ENCODE measurements around the gene PDE10A.

PDE10A gene

GRCh38 chr6:165660857-165661663, 2.0 kb downstream of the PDE10A start:
- no peaks in the 10 kb centered on the region for H3K9me3 ChIP-seq (ENCODE audit: control insufficient read depth, insufficient read depth, low read length)
- H3K9ac ChIP-seq (ENCODE audit: low read depth, low read length): no peak overlapping the region
- peak overlapping the region; percentile 60 for H3K4me3 ChIP-seq (ENCODE audit: low read depth, low read length)
- H3K36me3 ChIP-seq (ENCODE audit: control insufficient read depth, insufficient read depth, low read length): no peaks in the 10 kb centered on the region
- peaks cover 8% of the 10 kb centered on the region for H3K4me1 ChIP-seq (ENCODE audit: control insufficient read depth, insufficient read depth, low read length)
- H3K27me3 ChIP-seq (ENCODE audit: control insufficient read depth, insufficient read depth, low read length): peaks cover 86% of the 10 kb centered on the region

GRCh38 chr6:165659945-165660856, 2.8 kb downstream of the PDE10A start:
- Histone ChIP-seq H3K4me1 (ENCODE audit: control insufficient read depth, insufficient read depth, low read length) (peaks cover 8% of the 10 kb centered on the region), H3K27me3 (ENCODE audit: control insufficient read depth, insufficient read depth, low read length) (peaks cover 85% of the 10 kb centered on the region), H3K36me3 (ENCODE audit: control insufficient read depth, insufficient read depth, low read length) (no peaks in the 10 kb centered on the region), H3K9ac (ENCODE audit: low read depth, low read length) (no peak overlapping the region), H3K9me3 (ENCODE audit: control insufficient read depth, insufficient read depth, low read length) (no peaks in the 10 kb centered on the region), H3K4me3 (ENCODE audit: low read depth, low read length) (peak overlapping the region; percentile 60)

- H3K4me1 ChIP-seq (ENCODE audit: control insufficient read depth, insufficient read depth, low read length): peaks cover under 1% of the 10 kb centered on the region
- H3K27me3 ChIP-seq (ENCODE audit: control insufficient read depth, insufficient read depth, low read length): peaks cover 69% of the 10 kb centered on the region
- no peaks in the 10 kb centered on the region for H3K9me3 ChIP-seq (ENCODE audit: control insufficient read depth, insufficient read depth, low read length)
- no peaks in the 10 kb centered on the region for H3K36me3 ChIP-seq (ENCODE audit: control insufficient read depth, insufficient read depth, low read length)
- H3K4me3 ChIP-seq (ENCODE audit: low read depth, low read length): no peak overlapping the region
- H3K9ac ChIP-seq (ENCODE audit: low read depth, low read length): no peak overlapping the region
Measured at GRCh38 chr6:165658395-165659058, 4.5 kb downstream of the PDE10A start.

GRCh38 chr6:165657325-165657680, 5.7 kb downstream of the PDE10A start:
- Histone ChIP-seq H3K4me1 (ENCODE audit: control insufficient read depth, insufficient read depth, low read length) (no peaks in the 10 kb centered on the region), H3K9me3 (ENCODE audit: control insufficient read depth, insufficient read depth, low read length) (no peaks in the 10 kb centered on the region), H3K27me3 (ENCODE audit: control insufficient read depth, insufficient read depth, low read length) (peaks cover 63% of the 10 kb centered on the region), H3K4me3 (ENCODE audit: low read depth, low read length) (no peak overlapping the region), H3K9ac (ENCODE audit: low read depth, low read length) (no peak overlapping the region), H3K36me3 (ENCODE audit: control insufficient read depth, insufficient read depth, low read length) (no peaks in the 10 kb centered on the region)

- H3K36me3 ChIP-seq (ENCODE audit: control insufficient read depth, insufficient read depth, low read length): no peaks in the 10 kb centered on the region
- no peak overlapping the region for H3K4me3 ChIP-seq (ENCODE audit: low read depth, low read length)
- peaks cover 62% of the 10 kb centered on the region for H3K27me3 ChIP-seq (ENCODE audit: control insufficient read depth, insufficient read depth, low read length)
Measured at GRCh38 chr6:165656581-165657324, 6.3 kb downstream of the PDE10A start.

GRCh38 chr6:165655191-165655590, 7.8 kb downstream of the PDE10A start:
- Histone ChIP-seq H3K9ac (ENCODE audit: low read depth, low read length) (no peak overlapping the region), H3K4me1 (ENCODE audit: control insufficient read depth, insufficient read depth, low read length) (no peaks in the 10 kb centered on the region), H3K36me3 (ENCODE audit: control insufficient read depth, insufficient read depth, low read length) (no peaks in the 10 kb centered on the region), H3K9me3 (ENCODE audit: control insufficient read depth, insufficient read depth, low read length) (no peaks in the 10 kb centered on the region), H3K4me3 (ENCODE audit: low read depth, low read length) (no peak overlapping the region), H3K27me3 (ENCODE audit: control insufficient read depth, insufficient read depth, low read length) (peaks cover 46% of the 10 kb centered on the region)

More at GRCh38 chr6:165656581-165657324, 6.3 kb downstream of the PDE10A start:
- Histone ChIP-seq H3K4me1 (ENCODE audit: control insufficient read depth, insufficient read depth, low read length) (no peaks in the 10 kb centered on the region), H3K9ac (ENCODE audit: low read depth, low read length) (no peak overlapping the region), H3K9me3 (ENCODE audit: control insufficient read depth, insufficient read depth, low read length) (no peaks in the 10 kb centered on the region)

GRCh38 chr6:165654144-165654543, 8.9 kb downstream of the PDE10A start:
- no peaks in the 10 kb centered on the region for H3K4me1 ChIP-seq (ENCODE audit: control insufficient read depth, insufficient read depth, low read length)
- no peaks in the 10 kb centered on the region for H3K9me3 ChIP-seq (ENCODE audit: control insufficient read depth, insufficient read depth, low read length)
- H3K9ac ChIP-seq (ENCODE audit: low read depth, low read length): no peak overlapping the region
- H3K4me3 ChIP-seq (ENCODE audit: low read depth, low read length): no peak overlapping the region
- no peaks in the 10 kb centered on the region for H3K36me3 ChIP-seq (ENCODE audit: control insufficient read depth, insufficient read depth, low read length)
- peaks cover 36% of the 10 kb centered on the region for H3K27me3 ChIP-seq (ENCODE audit: control insufficient read depth, insufficient read depth, low read length)

- Histone ChIP-seq H3K27me3 (ENCODE audit: control insufficient read depth, insufficient read depth, low read length) (peaks cover 30% of the 10 kb centered on the region), H3K4me1 (ENCODE audit: control insufficient read depth, insufficient read depth, low read length) (no peaks in the 10 kb centered on the region)
Measured at GRCh38 chr6:165653607-165654006, 9.4 kb downstream of the PDE10A start.

GRCh38 chr6:165653196-165653595, 9.8 kb downstream of the PDE10A start:
- Histone ChIP-seq H3K9ac (ENCODE audit: low read depth, low read length) (no peak overlapping the region), H3K9me3 (ENCODE audit: control insufficient read depth, insufficient read depth, low read length) (no peaks in the 10 kb centered on the region)

More at GRCh38 chr6:165653607-165654006, 9.4 kb downstream of the PDE10A start:
- Histone ChIP-seq H3K4me3 (ENCODE audit: low read depth, low read length) (no peak overlapping the region), H3K9me3 (ENCODE audit: control insufficient read depth, insufficient read depth, low read length) (no peaks in the 10 kb centered on the region), H3K9ac (ENCODE audit: low read depth, low read length) (no peak overlapping the region), H3K36me3 (ENCODE audit: control insufficient read depth, insufficient read depth, low read length) (no peaks in the 10 kb centered on the region)

GRCh38 chr6:165652766-165653165, 10.3 kb downstream of the PDE10A start:
- no peaks in the 10 kb centered on the region for H3K4me1 ChIP-seq (ENCODE audit: control insufficient read depth, insufficient read depth, low read length)

More at GRCh38 chr6:165653196-165653595, 9.8 kb downstream of the PDE10A start:
- no peak overlapping the region for H3K4me3 ChIP-seq (ENCODE audit: low read depth, low read length)
- H3K36me3 ChIP-seq (ENCODE audit: control insufficient read depth, insufficient read depth, low read length): no peaks in the 10 kb centered on the region
- H3K4me1 ChIP-seq (ENCODE audit: control insufficient read depth, insufficient read depth, low read length): no peaks in the 10 kb centered on the region
- H3K27me3 ChIP-seq (ENCODE audit: control insufficient read depth, insufficient read depth, low read length): peaks cover 26% of the 10 kb centered on the region

More at GRCh38 chr6:165652766-165653165, 10.3 kb downstream of the PDE10A start:
- Histone ChIP-seq H3K27me3 (ENCODE audit: control insufficient read depth, insufficient read depth, low read length) (peaks cover 22% of the 10 kb centered on the region), H3K9me3 (ENCODE audit: control insufficient read depth, insufficient read depth, low read length) (no peaks in the 10 kb centered on the region), H3K36me3 (ENCODE audit: control insufficient read depth, insufficient read depth, low read length) (no peaks in the 10 kb centered on the region), H3K4me3 (ENCODE audit: low read depth, low read length) (no peak overlapping the region), H3K9ac (ENCODE audit: low read depth, low read length) (no peak overlapping the region)

Measured in iPS-15b (cell line).